HEK293T (cell line): ENCODE measurements around the gene GNAQ.

ENCODE experiments used
- BHLHE40 ChIP-seq: fragments of 450-650 bp; IDR thresholded peaks from 2 replicates; pipeline ENCODE4 v1.6.1; 2016; ENCODE audit warnings: mild to moderate bottlenecking, moderate library complexity, borderline replicate concordance
- ELF4 ChIP-seq: fragments of 450-650 bp; IDR thresholded peaks from 2 replicates; pipeline ENCODE4 v1.6.1; 2017; ENCODE audit warnings: antibody characterized with exemption
- FOXA1 ChIP-seq: fragments of 450-650 bp; IDR thresholded peaks from 2 replicates; pipeline ENCODE4 v1.6.1; 2016; ENCODE audit warnings: mild to moderate bottlenecking
- FOXK2 ChIP-seq: fragments of 450-650 bp; IDR thresholded peaks from 2 replicates; pipeline ENCODE4 v1.6.1; 2016; ENCODE audit warnings: mild to moderate bottlenecking
- FOXM1 ChIP-seq: fragments of 450-650 bp; IDR thresholded peaks from 2 replicates; pipeline ENCODE4 v1.6.1; 2017; ENCODE audit warnings: mild to moderate bottlenecking, borderline replicate concordance
- HDGF ChIP-seq: fragments of 450-650 bp; IDR thresholded peaks from 2 replicates; pipeline ENCODE4 v1.6.1; 2017; ENCODE audit warnings: antibody characterized with exemption, borderline replicate concordance
- LEF1 ChIP-seq: fragments of 450-650 bp; IDR thresholded peaks from 2 replicates; pipeline ENCODE4 v1.6.1; 2017; ENCODE audit warnings: mild to moderate bottlenecking, borderline replicate concordance
- PKNOX1 ChIP-seq: fragments of 450-650 bp; IDR thresholded peaks from 2 replicates; pipeline ENCODE4 v1.6.1; 2016
- SP1 ChIP-seq: fragments of 450-650 bp; IDR thresholded peaks from 2 replicates; pipeline ENCODE4 v1.6.1; 2017
- SUZ12 ChIP-seq: fragments of 450-650 bp; IDR thresholded peaks from 2 replicates; pipeline ENCODE4 v1.6.1; 2016; ENCODE audit warnings: mild to moderate bottlenecking
- TARDBP ChIP-seq: fragments of 450-650 bp; IDR thresholded peaks from 2 replicates; pipeline ENCODE4 v1.6.1; 2016
- ZNF384 ChIP-seq: fragments of 450-650 bp; IDR thresholded peaks from 2 replicates; pipeline ENCODE4 v1.6.1; 2016

GRCh38 chr9:77901771-77902170 is 129.8 kb downstream of the GNAQ start:
- TF ChIP-seq FOXA1, result no peak
- TF ChIP-seq FOXK2, result no peak
- TF ChIP-seq ZNF384, result no peak
- no peak for TF ChIP-seq SUZ12
- no peak for TF ChIP-seq BHLHE40
- no peak for TF ChIP-seq TARDBP
- TF ChIP-seq FOXM1, result no peak
- TF ChIP-seq ELF4, result no peak
- TF ChIP-seq LEF1, result no peak
- no peak for TF ChIP-seq PKNOX1
- no peak for TF ChIP-seq HDGF
- no peak for TF ChIP-seq SP1
